CD4-positive, alpha-beta T cell treated with Interleukin-17A for 4 hours (primary cell): ENCODE measurements around the gene ISG20L2.

ENCODE experiments used
- DNase-seq: peaks from one replicate; pipeline ENCODE4 v3.0.0-alpha.2; 2020; ENCODE audit warnings: mixed read lengths

ISG20L2 gene

DNA sequence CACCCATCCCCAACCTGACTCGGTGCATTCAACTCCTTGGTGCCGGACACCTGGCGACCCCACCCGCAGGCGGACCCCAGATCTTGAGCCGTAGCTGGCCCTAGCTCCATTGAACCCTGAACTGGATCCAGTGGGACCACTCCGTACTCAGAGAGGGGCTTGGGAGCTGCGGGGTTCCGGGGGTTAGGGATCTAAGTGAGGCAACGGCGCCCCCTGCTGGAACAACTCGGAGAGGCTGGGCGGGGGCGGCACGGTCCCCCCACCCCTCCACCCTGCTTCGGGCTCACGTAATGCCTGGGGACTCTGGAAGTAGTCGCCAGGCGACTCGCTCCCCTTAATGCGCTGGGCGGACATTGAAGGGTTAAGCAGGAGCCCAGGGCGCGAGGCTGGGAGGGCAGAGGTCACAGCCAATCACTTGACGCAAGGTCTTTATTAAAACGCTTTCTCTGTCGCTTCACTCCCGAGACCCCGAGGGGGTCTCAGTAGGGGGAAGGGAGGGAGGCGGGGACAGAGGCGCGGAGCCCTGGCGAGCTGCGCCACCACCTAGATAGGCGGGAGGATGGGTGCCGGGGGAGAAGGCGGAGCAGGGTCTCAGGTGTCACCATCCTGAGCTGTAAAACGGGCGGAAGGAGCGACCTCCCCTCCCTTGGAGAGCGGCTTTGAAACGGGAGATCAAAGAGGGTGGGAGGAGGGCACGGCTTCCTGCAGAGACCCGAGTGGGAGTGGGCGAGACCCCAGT is 22.5 kb downstream of the ISG20L2 start:
- DNase-seq, result peak; percentile 82

- DNase-seq, result peak; percentile 50
Measured at GRCh38 chr1:156705321-156705917, 23.1 kb downstream of the ISG20L2 start, which contains the start of gene CRABP2. Gene CRABP2 (minus strand): TSS chr1:156705583. CDS start chr1:156705446, 137 bp downstream.

DNA sequence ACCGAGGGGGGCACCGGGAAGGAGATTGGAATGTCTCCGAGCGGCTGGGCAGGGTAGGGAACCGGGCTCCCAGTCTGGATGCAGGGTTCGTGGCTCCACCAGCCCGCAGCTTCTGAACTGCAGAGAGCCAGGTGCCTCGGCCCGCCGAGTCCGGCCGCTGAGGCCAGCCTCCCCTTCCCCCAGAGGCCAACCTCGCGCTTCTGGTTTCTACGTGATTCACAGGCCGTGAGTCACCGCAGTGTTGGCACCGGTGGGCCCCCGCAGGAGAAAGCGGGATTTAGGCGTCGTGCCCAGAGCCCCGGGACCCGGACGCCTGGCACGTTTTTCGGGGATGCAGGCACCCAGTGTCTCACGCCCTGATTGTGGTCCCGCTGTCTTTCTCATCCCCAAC is 23.6 kb downstream of the ISG20L2 start:
- DNase-seq, result peak; percentile 59

DNA sequence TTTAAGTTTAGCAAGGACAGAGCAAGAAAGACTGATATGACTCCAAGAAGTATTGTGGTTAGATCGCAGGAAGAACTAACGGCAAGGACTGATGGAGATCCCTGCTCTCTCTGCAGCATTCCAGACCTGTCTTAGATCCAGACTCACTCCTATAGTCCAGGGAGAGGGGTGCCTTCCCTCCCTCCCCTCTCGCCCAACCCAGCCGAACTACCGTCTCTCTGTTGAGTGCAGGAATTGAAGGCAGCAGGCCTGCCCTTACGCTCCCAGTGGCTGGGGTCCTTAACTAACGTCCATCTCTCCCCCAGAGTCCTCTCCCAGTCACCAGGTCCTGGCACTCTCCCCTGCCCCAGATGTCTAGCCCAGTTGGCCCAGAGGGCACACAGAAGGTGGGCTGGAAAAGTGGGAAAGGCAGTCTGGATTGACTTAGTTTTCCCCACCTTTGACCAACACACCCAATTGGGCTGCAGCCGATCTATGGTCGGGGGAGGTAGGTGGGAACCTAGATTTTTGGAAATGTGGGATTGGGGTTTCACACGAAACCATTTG is 24.3 kb downstream of the ISG20L2 start:
- DNase-seq, result no peak

DNA sequence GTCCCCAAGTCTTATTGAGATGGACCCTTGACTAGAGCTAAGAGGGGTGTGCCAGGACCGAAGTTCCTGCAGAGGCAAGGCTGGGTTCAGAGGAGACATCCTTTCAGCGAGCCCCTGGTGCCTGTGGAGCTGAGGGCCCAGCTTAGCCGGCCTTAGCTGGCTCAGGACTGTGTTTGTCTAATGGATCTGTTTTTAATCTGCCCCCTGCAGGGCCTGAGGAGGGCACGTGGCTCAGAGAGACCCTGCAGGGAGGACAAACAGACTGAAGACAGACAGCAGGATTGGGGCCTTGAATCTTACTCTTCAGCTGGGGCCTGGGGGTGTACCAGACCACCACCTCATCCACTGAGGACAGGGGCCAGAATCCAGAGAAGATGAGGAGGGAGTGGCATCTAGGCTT is 24.8 kb downstream of the ISG20L2 start:
- no peak for DNase-seq

- no peak for DNase-seq
Measured at GRCh38 chr1:156703336-156703735, 25.2 kb downstream of the ISG20L2 start.

- no peak for DNase-seq
Measured at GRCh38 chr1:156700736-156701531, 27.6 kb downstream of the ISG20L2 start.

DNA sequence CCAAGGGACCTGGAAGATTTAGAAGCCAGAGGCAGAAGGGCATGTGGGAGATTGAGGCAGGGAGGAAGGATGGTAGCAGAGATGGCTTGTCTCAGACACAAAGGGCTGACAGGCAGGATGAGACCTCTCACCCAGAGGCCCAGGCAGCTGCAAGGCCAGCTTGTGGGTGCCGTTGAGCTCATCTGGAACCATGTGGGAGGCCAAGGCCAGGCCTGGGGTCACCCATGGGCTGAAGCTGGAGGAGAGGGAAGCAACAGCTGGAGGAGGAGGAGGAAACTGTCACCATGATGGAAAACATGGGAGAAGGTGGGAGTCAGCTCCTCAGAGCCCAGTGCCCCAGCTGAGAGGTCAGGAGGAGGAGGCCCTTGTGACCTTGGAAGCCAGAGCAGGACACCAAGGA is 29.6 kb downstream of the ISG20L2 start:
- no peak for DNase-seq

DNA sequence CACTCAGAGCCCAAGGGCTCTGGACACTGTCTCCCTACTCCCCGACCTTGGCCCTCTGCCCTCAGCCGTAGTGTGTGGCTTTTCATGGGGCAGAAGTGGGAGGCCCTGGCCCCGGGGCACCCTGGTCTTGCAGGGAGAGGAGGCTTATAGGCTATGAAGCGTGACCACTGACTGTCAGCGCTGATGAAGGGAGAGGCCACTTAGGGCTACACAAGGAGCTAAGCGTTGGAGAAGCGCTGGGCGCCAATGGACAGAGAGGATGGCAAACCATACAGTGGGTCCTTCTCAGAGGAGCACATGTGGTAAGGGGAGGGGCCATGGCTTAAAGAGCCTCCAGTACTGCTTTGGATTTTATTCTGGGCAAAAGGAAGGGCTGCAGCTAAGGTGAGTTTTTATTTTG is 31.1 kb downstream of the ISG20L2 start:
- no peak for DNase-seq

DNA sequence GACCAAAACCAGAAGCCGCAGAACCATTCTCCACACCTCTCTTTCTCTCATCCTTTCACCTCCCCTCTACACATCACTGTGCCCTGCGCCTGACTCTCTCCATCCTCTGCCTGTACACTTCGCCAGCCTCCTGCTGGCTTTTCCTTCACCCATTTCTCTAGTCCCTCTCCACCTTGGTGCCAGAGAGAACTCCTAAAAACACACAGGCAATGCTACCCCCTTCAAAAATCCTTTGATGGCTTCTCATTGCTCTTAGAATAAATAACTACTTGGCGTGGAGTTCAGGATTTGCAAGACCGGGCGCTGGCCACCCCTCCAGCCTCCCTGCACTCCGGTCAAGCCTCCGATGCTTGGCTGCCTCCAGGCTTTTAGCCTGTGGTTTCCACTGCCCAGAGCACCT is 31.8 kb downstream of the ISG20L2 start:
- no peak for DNase-seq

DNA sequence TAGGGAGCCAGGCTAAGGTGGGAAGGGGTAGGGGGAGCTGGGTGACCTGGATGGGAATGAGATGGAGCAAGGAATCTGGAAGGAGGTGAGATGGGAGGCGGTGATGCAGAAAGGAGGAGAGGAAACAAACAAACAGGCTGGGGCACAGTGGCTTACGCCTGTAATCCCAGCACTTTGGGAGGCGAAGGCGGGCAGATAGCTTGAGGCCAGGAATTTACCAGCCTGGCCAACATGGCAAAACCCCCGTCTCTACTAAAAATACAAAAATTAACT is 33.9 kb downstream of the ISG20L2 start:
- DNase-seq, result no peak

DNA sequence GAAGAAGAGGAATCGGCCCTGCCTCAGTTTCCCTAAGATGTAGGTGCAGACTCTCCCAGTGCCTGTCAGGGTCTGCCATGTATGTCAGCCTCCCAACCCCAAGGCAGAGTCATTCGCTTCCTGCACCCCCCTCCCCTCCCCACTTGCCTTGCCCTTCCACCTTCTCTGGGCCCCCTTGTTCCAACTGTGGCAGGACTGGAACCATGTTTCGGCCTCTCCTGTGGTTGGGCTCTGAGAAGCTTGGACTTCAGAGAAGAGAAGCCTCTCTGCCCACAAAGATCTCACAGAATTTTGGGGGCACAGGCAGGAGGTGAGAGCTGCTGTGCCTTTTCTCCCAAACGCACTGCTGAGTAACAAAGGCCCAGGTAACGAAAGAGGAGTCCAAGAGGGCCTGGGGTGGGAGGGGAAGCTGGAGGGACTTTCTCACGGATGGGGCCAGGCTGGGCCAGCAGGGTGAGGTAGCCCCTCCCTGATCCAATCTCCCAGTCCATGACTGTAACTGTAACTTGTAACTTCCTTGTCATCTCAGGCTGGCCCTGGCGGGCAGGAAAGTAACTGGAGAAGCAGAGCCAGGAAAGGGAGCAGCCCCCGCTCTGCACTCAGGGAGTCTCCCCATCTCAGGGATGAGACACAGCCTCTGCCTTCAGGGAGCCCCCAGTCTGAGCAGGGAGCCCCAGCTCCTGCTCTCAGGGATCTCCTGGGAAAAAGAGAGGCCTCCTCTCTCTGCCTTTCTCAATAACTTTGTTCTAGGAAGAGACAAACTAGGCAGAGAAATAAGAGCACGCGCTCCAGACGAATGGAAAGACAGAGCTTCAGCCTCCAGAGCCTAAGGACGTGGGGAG is 34.5 kb downstream of the ISG20L2 start:
- no peak for DNase-seq

DNA sequence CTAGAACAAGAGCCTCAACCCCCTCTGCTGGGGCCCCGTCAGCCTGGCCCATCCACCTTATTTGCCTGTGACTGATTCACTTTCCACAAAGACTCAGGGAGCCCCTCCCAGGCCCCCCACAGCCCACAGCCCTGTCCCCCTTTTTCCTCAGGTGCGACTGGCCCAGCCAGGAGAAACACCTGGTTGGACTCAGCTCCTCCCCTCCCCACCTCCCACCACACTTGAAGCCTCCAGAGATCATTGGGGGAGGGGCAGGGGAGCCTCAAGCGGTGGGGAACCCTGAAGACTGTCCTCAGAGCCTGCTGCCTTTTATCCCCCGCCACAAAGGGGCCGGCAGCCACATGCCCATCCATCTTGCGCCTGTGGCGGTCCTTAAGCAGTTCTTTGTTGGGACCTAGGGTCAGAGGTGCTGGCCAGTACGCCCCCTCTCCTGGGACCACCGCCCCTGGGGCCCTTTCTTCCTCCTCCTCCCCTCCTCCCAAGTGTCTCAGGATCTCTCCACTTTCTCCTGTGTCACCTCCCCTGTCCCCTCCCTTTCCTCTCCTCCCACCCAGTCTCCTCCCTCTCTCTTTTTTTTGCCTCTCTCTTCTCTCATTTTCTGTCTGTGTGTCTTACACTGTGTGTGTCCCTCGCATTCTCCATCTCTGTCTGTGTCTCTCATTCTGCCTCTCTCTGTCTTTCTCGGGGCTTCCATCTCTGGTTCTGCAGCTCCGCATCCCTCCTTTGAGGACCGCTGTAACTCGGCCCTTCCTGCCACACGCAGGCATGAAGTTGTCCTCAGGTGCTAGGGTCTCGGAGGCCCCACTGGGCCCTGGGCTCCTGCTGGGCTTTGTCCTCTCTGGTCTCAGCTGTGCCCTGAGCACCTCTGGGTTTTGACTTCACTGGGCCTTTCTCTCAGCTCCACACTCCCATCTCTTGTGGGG is 35.4 kb downstream of the ISG20L2 start:
- peak; percentile 36 for DNase-seq

DNA sequence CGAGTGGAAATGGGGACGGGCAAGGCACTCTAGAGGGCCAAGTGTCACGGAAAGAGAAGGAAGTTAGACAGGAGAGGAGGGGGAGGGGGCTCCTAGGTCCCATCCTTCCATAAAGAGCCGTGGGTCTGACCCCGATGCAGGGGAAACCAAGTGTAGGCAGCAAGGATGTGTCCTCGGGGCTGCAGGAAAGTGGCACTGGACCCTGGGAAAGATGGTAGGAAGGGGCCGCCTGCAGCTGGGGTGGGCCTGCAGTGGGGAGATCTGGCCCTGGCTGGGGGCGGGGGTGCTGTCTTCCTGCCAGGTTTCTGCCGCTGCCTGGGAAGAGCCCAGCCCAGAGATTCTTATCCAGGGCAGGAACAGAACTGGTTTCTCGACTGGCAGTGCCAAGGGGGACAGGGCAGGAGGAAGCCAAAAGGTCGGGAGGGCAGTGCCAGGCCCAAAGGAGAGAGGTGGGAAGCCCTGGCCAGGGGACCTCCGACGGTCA is 36.1 kb downstream of the ISG20L2 start:
- DNase-seq, result no peak

- no peak for DNase-seq
Measured at GRCh38 chr1:156691665-156692440, 36.7 kb downstream of the ISG20L2 start.

- DNase-seq, result no peak
Measured at GRCh38 chr1:156691191-156691590, 37.4 kb downstream of the ISG20L2 start.

GRCh38 chr1:156690675-156691036 is 37.9 kb downstream of the ISG20L2 start:
- DNase-seq, result no peak

- no peak for DNase-seq
Measured at GRCh38 chr1:156689953-156690674, 38.5 kb downstream of the ISG20L2 start.

DNA sequence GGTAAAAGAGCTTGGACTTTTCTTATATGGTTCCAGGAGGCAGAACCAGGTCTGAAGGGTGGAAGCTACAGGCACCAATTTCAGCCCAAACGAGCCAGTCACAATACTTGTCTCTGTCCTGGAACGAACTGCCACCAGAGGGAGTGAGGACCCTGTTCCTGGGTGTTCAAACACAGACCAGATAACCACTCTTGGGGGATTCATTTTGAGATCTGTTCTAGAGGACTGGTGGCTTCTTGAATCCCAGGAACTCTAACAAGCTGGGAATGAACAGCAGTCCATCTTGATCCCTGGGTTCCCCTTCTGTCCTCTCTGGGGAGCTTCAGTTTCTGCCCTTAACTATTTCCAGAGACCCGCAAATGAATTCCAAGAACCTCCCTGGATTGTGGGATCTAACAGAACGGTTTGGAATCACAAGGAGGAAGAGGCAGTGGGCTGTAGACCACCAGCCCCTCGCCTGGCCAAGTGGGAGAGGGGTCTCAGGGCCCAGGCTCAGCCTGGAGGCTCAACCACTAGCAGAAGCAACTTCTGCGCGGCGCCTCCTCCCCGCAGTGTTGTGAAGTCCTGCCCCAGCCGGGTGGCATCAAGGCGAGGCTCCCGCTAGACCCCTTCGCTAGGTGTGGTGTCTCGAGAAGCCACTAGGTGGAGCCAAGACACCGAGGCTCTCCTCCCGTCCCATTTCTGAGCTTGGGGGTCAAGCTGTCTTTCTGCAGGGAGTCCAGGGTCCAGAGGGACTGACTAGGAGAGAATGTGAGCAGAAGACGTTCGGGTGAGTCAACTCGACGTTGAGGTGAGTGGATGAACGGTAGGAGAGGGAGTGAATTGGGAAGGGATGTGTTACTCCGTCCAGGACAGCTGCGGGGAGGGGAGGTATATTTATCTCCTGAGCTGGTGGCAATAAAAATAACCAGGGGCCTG is 39.3 kb downstream of the ISG20L2 start:
- peak; percentile 82 for DNase-seq
